H7 (cell line): ENCODE data around the gene SLC25A45. TPM values are rescaled to one million over a fixed set of nuclear protein-coding genes. Genes with fewer than 3 reads are reported as not detected.
"Not testable (repeated sequence)": the region's sequence is repeated elsewhere in the genome, so short reads cannot be mapped to it uniquely, and the experiment has no call there.

Experiments
- DNase-seq: peaks from one replicate; pipeline ENCODE4 v3.0.0; 2012
- H3K27me3 ChIP-seq: 2 replicates; pipeline ENCODE4 v1.6.0; 2011; ENCODE audit warnings: mild to moderate bottlenecking, low read length; ENCODE audit not compliant: control insufficient read depth, insufficient read depth
- H3K36me3 ChIP-seq: replicated peaks from 2 replicates; pipeline ENCODE4 v1.5.1; 2011; ENCODE audit warnings: low read length; ENCODE audit not compliant: control insufficient read depth, insufficient read depth
- H3K4me3 ChIP-seq: 2 replicates; pipeline ENCODE4 v1.5.1; 2011; ENCODE audit warnings: low read depth, mild to moderate bottlenecking, control low read depth, low read length, moderate library complexity; ENCODE audit not compliant: insufficient read depth
- total RNA-seq: library from RNA; depleted of rRNA; stranded (reverse); fragments of >200 nt; shearing (Covaris generic); gene quantifications from 2 replicates; pipeline ENCODE4 v1.2.3, GENCODE V29; 2014

Gene SLC25A45
- total RNA-seq, 1 experiment from 2014 or later = 0.73 TPM

DNA sequence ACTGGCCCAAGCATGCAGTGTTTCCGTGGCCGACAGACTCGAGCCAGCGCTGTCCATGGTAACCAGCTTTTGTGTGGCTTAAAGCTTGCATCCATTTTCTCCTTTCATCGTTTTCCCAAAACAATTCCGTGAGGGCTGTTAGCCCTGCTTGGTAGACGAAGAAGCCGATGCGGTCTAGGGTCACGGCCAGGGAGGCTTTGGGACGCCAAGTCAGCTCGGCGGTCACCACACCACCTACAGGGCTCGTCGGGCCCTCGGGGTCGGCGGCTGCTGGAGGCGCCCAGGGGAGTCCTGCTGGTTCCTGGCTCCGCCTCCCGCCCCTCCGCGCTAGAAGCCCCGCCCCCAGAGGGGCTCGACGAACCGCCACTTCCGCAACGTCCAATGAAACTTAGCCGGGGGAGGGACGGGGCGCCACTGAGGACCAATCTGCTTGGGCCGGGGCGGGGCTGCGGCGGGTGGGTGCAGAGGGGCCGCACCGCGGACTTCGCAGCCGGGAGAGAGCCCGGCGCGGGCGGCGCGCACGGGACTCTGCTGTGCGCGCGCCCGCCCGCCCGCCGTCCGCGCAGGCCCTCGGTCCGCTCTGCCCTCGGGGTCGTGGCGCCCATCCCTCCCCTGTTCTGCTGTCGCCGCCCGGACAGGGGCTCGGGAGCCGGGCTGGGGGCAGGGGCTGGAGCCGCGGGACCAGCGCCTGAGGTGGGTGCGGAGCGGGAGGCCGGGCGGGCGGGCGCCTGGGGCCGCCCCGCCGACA is 28.0 kb downstream of the SLC25A45 start, which contains the start of gene TIGD3:
TSS of gene TIGD3 (plus strand) at position 487 of the 748 bp plus-strand sequence. CDS start 1,058 bp downstream, outside the sequence.
- Histone ChIP-seq H3K27me3 (peaks cover 27% of the 10 kb centered on the region), H3K4me3 (peak within 1 kb of the TSS; percentile 70)

DNA sequence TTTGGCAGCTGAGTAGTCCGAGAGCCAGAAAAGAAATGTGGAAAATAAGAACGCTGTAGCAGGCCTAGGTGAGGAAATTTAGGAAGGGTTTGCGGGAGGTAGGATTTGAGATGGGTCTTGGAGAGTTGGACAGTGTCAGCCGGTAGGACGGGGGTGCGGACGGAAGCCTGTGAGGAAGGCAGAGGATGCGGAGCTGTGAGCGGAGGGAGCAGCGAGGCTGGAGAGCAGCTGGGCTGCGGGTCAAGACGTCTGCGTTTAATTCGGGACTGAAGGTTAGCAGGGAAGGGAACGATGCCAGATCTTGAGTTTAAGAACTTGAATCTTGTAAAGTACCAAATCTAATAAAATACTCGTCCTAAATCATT is 28.6 kb downstream of the SLC25A45 start:
- peak; percentile 76 for DNase-seq
- peaks cover 15% of the 10 kb centered on the region for H3K36me3 ChIP-seq
- H3K27me3 ChIP-seq = peaks cover 27% of the 10 kb centered on the region

More for the DNA sequence above, 28.0 kb downstream of the SLC25A45 start, which contains the start of gene TIGD3:
- H3K36me3 ChIP-seq = peaks cover 13% of the 10 kb centered on the region
- peak; percentile 100 for DNase-seq

DNA sequence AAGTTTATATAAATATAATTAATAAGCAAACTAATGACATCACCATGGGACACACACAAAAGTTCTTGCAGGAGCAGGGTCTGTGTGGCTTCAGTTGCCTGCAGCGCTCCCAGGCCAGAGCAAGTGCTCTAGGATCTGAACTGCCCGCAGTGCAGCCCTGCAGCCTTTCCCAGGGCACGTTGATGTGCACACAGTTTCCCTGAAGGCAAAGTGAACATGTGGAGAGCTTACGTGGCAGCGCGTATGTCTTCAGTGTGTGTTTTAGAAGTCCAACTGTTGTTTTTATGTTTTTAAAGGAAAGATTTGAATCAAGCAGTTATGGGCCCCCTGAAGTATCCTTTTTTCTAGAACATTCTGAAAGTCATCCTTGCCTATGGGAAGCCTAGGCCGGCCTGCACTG is 29.1 kb downstream of the SLC25A45 start:
- Histone ChIP-seq H3K4me3 (no peak overlapping the region), H3K36me3 (peaks cover 19% of the 10 kb centered on the region), H3K27me3 (peaks cover 27% of the 10 kb centered on the region)
- no peak for DNase-seq

More for the DNA sequence above, 28.6 kb downstream of the SLC25A45 start:
- peak overlapping the region; percentile 40 for H3K4me3 ChIP-seq

DNA sequence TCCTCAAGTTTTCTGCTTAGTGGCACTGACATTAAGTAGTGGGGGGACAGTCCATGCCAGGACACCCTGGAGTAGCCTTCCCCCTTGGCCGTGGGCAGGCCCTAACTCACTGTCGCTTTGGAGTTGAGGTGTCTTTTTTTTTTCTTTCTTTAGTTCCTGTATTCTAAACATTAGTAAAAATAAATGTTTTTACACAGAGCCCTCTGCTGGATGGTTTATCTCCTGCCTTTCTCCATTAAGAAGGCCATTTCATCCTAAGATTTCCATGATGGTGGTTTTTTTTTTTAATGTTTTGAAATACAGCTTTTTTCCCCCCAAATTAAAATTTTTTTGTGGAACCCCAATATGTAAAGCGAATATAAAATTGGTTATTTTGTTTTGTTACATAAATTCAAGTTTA is 29.7 kb downstream of the SLC25A45 start:
- peaks cover 23% of the 10 kb centered on the region for H3K36me3 ChIP-seq
- peaks cover 27% of the 10 kb centered on the region for H3K27me3 ChIP-seq
- no peak for DNase-seq
- H3K4me3 ChIP-seq = no peak overlapping the region

DNA sequence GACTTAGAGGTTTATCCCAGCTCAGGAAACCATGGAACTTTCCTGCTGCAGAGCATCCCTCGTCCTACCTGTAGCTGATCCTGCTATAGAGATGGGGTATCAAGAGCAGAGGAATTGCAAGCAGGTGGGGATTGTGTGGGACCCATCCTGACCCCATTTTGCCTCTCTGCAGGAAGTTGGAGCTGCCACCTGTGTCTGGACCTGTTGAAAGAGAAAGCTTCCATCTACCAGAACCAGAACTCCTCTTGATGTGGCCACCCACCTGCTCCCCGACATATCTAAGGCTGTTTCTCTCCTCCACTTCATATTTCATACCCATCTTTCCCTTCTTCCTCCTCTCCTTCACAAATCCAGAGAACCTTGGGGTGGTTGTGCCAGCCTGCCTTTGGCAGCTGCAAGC is 30.9 kb downstream of the SLC25A45 start:
- DNase-seq = no peak
- peaks cover 27% of the 10 kb centered on the region for H3K36me3 ChIP-seq
- H3K27me3 ChIP-seq = peaks cover 15% of the 10 kb centered on the region
- no peak overlapping the region for H3K4me3 ChIP-seq

DNA sequence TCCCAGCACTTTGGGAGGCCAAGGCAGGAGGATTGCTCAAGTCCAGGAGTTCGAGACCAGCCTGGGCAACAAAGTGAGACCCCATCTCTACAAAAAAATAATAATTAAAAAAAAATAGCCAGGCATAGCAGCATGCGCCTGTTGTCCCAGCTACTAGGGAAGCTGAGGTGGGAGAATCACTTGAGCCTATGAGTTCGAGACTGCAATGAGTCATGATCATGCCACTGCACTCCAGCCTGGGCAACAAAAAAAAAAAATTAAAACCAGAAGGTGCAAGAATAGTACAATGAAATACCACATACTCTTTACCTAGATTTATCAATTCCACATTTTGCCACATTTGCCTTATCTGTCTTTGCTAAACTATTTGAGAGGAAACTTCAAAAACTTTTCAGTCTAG is 40.6 kb downstream of the SLC25A45 start:
- no peak overlapping the region for H3K4me3 ChIP-seq
- H3K36me3 ChIP-seq = peaks cover 48% of the 10 kb centered on the region
- no peaks in the 10 kb centered on the region for H3K27me3 ChIP-seq
- no peak for DNase-seq

DNA sequence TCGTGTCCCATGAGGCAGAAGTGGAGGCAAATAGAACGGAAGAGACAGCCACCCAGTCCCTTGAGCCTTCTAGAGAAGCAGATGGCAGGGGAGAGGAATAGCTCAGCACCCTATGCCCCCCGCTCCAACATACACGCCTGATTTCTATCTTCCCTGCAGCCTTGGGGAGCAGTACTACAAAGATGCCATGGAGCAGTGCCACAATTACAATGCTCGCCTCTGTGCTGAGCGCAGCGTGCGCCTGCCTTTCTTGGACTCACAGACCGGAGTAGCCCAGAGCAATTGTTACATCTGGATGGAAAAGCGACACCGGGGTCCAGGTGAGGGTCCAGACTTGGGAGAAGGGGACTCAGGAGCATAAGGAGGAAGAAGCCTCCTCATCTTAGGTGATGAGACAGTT is 42.2 kb downstream of the SLC25A45 start:
- Histone ChIP-seq H3K4me3 (no peak overlapping the region), H3K27me3 (no peaks in the 10 kb centered on the region), H3K36me3 (peaks cover 33% of the 10 kb centered on the region)
- no peak for DNase-seq

DNA sequence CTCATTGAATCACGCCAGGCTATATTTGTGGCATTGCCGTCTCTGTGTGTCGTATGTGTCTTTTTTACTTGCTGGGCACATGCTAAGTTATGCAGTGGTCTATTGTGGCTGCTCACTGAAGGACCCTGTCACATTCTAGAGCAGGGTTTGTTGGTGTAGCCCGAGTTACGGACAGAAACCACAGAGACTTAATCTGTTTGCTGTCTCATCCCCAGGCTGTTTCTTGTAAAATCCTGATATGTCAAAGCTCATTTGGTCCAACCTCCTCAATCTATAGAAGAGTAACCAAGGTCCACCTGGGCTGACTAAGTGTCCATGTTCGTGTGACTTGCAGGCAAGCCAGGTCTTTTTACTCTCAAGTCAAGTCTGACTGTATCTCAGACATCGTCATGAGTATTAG is 43.8 kb downstream of the SLC25A45 start:
- DNase-seq = no peak
- H3K27me3 ChIP-seq = no peaks in the 10 kb centered on the region
- no peak overlapping the region for H3K4me3 ChIP-seq
- peaks cover 23% of the 10 kb centered on the region for H3K36me3 ChIP-seq

DNA sequence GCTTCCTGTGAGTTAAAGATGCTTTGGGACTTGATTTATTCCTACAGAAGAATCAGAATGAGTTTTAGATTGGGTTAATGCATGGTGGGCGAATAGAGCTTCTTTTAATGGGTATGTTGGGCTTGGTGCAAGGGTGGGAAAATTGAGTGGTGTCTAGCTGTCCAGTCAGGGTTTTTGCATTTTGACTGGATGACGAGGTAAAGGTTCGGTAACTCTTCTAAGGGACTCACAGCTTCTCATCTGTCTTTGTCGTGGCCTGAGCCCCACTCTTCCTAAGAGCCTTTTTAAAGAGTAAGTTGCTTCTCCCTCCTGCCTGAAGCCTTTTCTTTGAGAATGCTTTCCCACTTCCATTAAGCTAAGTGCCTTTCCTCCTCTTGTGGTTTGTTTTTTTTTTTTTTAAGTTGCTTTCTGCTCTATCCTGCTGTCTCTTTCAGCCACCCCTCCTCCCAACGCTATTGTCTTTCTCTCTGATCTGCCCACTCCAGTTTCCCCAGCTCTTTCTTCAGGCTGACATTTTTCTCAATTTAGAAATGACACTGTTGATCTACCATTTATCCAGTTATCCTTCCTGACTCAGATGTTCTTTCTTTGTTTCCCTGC is 47.6 kb downstream of the SLC25A45 start:
- Histone ChIP-seq H3K36me3 (no peaks in the 10 kb centered on the region; the same call in 1 of the 2 replicates), H3K4me3 (peak overlapping the region; percentile 97), H3K27me3 (no peaks in the 10 kb centered on the region)
- DNase-seq = no peak

DNA sequence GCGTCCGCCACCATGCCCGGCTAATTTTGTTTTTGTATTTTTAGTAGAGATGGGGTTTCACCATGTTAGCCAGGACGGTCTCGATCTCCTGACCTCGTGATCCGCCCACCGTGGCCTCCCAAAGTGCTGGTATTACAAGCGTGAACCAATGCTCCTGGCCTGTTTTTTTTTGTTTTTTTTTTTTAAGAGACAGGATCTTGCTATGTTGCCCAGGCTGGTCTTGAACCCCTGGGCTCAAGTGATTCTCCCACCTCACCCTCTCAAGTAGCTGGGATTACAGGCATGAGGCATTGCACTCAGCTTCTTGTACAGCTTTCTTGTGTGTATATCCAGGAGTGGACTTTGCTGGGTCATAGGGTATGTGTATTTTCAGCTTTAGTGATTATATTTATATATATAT is 49.9 kb downstream of the SLC25A45 start:
- H3K4me3 ChIP-seq, H3K27me3 ChIP-seq, H3K36me3 ChIP-seq, DNase-seq: not testable (repeated sequence)

DNA sequence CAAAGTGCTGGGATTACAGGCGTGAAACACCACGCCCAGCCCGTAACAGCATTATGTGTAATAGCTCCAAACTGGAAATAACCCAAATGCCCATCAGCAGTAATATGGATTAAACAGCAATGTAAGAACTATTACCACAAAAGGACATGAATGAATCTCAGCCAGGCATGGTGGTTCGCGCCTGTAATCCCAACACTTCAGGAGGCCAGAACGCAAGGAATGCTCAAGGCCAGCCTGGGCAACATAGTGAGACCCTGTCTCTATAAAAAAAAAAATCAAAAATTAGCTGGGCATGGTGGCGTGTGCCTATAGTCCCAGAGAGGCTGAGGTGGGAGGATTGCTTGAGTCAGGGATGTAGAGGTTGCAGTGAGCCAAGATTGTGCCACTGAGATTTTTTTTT is 51.9 kb downstream of the SLC25A45 start:
- no peak for DNase-seq
- Histone ChIP-seq H3K27me3 (no peaks in the 10 kb centered on the region), H3K36me3 (no peaks in the 10 kb centered on the region; the same call in 1 of the 2 replicates), H3K4me3 (no peak overlapping the region)

DNA sequence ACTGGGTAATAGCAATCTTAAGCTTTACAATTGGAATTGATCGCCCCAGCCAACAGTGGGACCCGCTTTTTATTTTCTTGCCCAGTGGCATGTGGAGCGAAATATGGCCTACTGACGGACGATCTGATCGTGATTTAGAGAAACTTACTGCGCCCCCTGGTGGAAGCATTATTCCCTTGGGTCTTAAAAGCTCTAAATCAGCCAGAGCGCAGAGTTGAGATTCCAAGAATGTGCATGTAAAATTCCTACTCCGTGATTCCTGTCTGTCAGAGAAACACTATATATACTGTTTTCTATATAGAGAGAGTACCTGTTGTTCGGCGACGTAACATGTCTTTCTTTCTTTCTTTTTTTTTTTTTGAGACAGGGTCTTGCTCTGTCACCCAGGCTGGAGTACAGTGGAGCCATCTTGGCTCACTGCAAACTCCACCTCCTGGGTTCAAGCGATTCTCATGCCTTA is 52.5 kb downstream of the SLC25A45 start:
- no peaks in the 10 kb centered on the region for H3K27me3 ChIP-seq
- no peak overlapping the region for H3K4me3 ChIP-seq
- H3K36me3 ChIP-seq = no peaks in the 10 kb centered on the region
- peak; percentile 79 for DNase-seq

DNA sequence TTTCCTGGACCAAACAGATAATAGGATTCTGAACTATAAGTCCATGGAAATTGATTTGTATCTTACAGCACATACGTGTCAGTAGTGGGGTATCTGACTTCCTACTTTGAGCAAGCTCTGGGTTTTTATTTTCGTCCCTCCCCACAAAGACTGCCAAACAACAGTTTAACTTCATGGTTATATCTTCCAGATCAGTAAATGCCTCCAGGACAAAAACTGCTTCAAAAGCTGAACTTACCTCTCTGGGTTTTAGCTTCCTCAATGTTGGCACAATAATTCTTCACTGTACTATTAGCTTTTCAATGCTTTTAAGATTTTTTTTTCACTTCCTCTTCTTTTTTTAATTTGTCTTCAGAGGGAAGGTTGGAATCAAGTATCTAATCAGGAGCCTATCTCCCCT is 53.0 kb downstream of the SLC25A45 start:
- no peaks in the 10 kb centered on the region for H3K27me3 ChIP-seq
- H3K4me3 ChIP-seq = no peak overlapping the region
- no peaks in the 10 kb centered on the region for H3K36me3 ChIP-seq
- no peak for DNase-seq

DNA sequence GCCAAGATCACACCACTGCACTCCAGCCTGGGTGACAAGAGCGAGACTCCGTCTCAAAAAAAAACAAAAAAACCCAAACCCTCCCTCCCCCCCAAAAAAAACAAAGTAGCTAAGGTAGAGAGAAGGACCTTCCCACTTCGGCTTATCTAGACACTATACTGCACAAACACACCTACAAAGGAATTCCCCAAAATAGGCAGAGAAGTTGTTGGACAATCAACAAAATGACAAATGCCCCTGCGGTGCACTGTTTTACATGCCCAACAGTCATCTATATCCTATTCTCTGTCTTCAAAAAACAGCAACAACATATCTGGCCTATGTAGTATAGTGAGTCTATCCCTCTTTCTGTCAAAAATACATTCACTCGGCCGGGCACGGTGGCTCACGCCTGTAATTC is 55.4 kb downstream of the SLC25A45 start:
- H3K27me3 ChIP-seq = no peaks in the 10 kb centered on the region
- no peaks in the 10 kb centered on the region for H3K36me3 ChIP-seq
- H3K4me3 ChIP-seq = no peak overlapping the region
- DNase-seq = no peak

DNA sequence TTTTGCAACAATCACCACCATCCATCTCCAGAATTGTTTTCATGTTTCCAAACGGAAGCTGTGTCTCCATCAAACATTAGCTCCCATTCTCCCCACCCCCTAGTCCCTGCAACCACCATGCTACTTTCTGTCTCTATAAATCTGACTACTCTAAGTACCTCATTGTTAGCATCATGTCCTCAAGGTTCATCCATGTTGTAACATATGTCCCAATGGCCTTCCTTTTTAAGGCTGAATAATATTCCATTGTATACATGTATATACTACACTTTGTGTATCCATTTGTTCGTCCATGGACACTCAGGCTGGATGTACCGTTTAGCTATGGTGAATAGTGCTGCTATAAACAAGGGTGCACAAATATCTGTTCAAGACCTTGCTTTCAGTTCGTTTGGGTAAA is 57.0 kb downstream of the SLC25A45 start:
- Histone ChIP-seq H3K27me3 (no peaks in the 10 kb centered on the region), H3K4me3 (no peak overlapping the region)
- DNase-seq = no peak

More for the DNA sequence above, 57.0 kb downstream of the SLC25A45 start:
- H3K36me3 ChIP-seq = peaks cover 7% of the 10 kb centered on the region
